Activated CD8-positive, alpha-beta memory T cell treated with anti-CD3 and anti-CD28 coated beads for 24 hours (primary cell): ENCODE data around the gene KDM4C.

Source experiments
- DNase-seq: peaks from one replicate; pipeline ENCODE4 v3.0.0-alpha.2; 2020

KDM4C gene

DNA sequence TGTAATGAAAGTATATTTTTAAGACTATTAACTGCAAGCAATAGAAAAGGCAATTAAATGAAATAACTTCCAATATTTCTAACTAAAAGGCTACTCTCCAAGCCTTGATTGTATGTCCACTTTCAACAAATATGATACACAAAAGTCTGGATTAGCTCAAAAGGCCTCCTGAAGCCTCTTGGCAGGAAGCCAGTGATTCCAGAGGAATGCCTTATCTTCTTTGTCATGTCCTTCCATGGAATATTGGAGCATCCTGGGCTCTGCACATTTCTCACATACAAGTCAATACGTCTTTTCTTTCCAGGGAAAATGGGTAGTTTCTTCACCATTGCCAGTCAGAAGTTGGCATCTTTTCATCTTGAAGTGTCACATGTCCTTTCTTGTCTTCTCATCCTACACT, 357.8 kb downstream of the KDM4C start:
- no peak for DNase-seq

DNA sequence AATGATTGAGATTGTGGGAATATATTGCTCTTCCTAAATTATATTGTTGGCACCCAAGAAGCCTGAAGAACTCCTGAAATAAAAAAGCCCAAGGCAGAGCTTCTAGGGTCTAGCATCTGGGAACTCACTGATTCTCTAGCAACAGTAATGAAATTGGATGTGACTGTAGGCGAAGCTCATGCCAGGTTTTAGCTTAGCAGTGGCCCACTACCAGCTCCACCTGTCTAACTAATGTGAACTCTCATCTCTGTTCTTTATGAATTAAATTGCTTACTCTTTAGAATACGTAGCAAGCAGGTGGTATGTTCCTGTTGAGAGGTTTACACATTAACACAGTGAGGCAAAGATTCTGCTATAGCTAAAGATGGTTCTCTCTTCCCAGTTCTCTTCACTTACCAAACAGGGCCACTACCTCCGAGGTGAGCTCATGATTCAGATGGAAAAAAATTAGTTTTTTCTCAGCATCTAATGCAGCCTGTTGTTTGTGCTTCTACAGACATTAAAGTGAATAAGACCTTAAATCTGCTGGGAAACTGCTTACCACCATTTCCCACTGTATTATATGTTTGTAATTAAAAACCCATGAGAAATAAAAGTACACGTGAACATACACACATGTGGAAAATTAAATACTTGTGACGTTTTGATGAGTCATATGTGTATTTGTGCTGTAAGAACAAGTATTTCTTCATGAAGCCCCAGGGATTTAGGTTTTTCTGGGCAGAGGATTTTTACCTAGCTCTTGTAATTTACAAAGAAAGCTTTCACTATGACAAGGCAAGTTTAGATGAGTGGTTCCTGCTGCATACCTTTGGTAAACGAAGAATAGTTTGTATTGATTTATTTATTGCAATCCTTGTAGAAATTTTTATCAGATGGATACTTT, 360.1 kb downstream of the KDM4C start:
- no peak for DNase-seq

DNA sequence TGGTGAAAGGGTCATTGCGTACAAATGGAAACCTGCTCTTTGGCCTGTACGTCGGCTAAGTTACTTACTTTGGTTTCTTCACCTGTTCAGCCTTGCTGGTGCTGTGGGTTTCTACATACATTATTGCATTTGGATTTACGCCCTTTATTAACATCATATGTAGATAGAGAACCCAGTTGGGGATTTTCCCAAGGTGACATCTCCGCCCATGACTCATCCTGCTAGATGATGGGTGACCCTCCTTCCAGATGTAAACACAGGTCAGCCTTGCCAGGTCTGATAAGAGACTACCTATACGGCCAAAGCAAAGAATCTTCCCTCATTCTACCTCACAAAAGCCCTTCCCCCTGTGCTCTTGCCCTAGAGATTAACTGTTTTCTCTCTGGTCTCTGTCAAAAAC, 360.9 kb downstream of the KDM4C start:
- DNase-seq = no peak

DNA sequence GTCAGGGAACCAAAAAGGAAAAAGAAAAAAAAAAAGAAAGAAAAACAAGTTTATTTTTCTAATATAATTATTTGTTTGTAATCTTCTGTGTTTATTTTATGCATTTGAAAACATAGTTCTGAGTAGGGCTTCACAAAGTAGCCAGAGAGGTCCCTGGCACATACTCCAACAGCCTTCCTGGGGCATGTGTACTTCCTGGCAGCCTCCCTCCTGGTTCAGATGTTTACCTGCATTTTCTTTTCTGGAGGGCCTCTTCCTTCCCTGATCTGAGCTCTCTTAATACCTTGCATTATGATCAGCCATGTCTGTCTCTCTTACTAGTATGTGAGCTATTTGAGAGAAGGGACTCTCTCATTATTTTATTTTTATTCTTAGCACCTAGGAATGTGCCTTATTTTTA, 361.8 kb downstream of the KDM4C start:
- no peak for DNase-seq

DNA sequence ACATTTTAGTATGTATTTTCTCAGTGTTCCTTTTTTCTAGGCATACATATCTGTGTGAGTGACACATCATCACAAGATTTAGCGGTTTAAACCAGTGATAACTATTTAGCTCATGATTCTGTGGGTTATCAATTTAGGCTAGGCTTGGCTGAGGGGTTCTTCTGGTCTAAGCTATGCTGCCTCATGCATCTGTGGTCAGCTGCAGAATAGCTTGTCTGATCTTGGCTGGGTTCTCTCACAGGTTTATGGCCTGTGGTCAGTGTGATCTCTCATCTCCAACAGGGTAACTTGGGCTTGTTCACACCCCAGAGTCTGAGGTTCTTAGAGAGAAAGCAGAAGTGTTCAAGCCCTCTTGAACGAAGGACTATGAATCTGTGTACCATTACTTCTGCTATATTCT, 363.3 kb downstream of the KDM4C start:
- no peak for DNase-seq

GRCh38 chr9:7121664-7122063, 363.9 kb downstream of the KDM4C start:
- no peak for DNase-seq

- DNase-seq = no peak
These were observed 366.0 kb downstream of the KDM4C start for GRCh38 chr9:7123743-7124142.

DNA sequence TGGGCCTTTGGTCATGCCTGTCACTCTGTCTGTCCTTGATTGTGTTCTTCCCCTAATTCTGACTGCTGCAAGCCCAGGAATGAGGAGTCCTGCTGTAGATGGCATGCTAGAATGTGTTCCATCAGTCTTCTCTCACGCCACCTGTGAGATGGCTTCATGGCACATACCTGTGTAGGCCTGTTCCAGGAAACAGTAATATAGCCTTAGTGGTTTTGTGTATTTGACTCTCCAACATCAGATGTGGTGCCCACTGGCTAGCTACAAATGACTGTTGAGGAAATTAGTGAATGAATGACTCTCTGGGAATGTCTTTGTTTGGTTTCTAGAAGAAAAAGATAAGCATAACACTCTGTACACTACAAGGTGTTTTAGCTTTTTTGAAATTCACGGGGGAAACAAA, 367.5 kb downstream of the KDM4C start:
- no peak for DNase-seq

GRCh38 chr9:7129391-7129790, 371.6 kb downstream of the KDM4C start:
- DNase-seq = no peak

- DNase-seq = no peak
These were observed 372.6 kb downstream of the KDM4C start for GRCh38 chr9:7130266-7130820.

- DNase-seq = no peak
These were observed 374.8 kb downstream of the KDM4C start for GRCh38 chr9:7132605-7133004.

DNA sequence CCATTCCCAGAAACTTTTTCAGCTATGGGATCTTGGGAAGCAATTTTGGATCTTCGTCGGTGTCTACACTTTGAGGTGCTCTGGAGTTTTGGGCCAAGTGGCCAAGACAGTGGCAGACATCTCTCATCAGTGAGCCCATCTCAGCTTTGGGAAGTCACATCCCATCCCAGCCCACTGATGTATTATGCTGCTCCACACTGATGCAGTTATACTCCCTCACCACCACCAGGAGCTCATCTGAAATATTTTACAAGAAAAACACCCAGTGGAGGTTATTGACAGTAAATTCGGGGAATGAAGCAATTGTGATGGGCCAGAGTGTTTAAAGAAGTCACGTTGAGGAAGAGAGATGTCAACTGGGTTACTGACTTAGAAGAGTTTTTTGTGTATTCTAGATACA, 378.0 kb downstream of the KDM4C start:
- no peak for DNase-seq

DNA sequence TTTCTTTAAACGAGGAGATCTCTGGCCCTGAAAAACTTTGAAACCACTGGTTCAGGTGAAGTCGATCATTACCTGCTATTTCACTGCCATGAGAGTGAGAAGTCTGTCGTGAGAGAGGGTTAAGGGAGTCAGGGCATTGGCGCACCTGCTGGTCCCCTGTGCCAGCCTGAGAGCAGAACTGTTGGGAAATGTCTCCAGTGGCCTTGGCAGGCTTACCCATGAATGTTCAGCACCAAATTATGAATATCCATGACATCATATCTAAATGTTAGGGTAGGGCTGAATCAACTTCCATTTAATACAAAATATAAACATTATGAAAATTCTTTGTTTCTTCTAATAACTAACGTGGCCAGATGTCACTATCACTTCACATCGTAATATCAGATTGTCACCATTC, 379.3 kb downstream of the KDM4C start:
- no peak for DNase-seq

DNA sequence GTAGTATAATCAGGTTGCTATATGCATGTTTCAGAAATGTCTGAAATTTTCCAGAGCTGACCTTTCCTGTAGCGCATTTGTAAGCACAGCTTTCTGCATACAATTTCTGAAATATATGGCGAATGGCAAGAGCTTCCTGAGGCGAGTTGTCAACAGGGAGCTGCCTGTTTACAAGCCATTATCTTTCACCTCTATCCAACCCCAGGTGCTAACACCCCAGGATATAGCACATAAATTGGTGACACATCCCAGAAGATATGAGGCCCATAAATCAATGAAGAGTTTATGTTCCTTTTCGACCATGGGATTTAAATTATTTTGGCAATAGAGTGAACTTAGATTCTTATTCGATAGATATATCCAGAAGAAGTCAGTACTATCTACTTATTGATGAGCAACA, 379.8 kb downstream of the KDM4C start:
- DNase-seq = no peak

DNA sequence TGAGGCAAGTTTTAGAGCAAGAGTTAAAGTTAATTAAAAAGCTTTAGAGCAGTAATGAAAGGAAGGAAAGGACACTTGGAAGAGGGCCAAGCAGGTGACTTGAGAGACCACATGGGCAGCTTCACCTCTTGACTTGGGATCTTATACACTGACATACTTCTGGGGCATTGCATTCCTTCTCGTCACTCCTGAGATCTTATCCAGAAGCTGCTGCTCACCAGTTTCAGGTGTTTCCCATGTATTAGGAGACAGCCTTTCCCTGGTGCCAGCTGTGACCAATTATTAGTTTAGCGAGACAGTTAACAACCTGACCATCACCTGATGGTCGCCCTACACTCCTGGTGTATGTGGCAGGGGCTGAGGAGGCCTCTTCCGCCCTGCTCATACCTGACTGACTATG, 382.1 kb downstream of the KDM4C start:
- no peak for DNase-seq

DNA sequence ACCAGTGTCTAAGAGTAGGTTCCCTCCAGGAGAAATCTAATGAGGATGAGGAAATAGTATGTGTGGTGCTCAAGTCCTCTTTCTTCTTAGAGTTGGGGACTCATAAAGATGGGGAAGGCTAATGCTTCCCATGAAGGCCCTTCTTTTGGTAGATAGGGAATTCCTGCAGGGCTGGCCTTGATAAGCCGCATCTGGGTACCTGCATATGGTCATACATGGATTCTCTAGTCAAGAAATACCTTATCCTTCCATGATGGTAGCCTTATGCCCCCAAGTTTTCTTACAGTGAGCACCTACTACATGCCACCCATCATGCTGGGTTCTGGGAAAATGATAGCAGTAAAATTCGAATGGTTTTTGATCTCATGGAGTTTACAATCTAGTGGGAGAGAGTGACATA, 382.6 kb downstream of the KDM4C start:
- no peak for DNase-seq

- no peak for DNase-seq
These were observed 385.9 kb downstream of the KDM4C start for GRCh38 chr9:7143645-7144200.

GRCh38 chr9:7144265-7145046, 386.7 kb downstream of the KDM4C start:
- DNase-seq = no peak

- DNase-seq = no peak
These were observed 387.7 kb downstream of the KDM4C start for GRCh38 chr9:7145361-7146069.

DNA sequence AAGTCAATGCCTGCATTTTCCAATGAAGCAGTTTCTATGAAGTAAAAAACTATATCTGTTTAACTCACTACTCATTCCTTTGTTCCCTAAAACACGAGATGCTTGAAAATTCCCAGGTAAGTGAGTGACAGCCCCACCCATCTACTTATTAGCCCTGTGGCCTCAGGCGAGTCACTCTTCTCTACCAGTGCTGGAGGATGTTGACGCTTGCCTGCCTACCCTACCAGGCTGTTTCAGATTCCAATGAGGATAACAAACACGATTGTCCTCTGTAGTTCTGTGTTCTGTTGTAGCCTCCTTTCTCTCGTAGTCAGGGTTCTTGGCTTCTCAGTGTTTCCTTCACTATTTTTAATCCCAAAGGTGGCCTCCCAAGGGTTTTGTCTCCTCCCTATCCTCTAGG, 388.8 kb downstream of the KDM4C start:
- DNase-seq = no peak

DNA sequence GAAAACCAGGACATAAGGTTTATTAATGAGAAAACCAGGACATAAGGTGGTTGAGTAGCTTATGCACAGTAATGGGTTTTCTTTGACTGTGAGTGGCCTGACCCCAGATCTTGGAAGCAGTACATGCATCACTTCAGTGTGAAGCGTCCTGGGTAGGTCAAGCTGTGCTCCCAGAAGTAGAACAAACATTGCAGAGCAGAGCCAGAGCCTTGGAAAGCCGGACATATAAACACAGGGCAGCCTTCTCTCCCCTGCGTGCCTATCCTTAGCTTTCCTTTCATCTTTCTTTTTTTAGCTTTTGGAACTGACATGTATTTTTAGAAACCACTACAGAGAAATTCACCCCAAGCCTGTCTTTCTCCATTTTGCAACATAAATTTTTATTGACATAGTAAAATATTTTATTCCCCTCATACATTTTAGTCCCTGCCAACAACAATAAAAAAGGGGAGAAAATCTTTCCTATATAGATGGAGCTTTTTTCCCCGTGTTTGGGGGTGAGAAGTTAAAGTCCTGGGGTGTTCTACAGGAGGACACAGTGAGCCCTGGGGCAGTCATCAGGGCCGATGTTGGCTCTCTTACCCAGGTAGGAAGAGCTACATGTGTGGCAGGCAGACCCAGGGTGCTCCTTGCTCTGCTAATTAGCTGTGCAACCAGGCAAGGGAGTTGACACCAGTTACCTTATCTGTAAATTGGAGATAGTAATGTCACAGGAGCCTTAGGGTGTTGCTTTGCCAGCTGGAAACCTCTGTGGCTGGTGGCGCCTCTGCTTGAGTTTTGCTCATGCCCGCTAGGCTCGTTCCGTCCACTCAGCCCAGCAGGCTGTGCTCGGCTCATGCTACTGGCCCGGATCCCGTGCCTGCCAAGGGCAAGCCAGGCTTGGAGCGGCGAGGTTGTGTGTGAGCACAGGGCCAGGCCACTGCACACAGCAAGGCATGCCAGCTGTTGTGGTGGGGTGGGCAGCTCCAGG, 389.6 kb downstream of the KDM4C start:
- no peak for DNase-seq
